Brain pericyte (primary cell): ENCODE data around the gene ME3.

ENCODE experiments used
- DNase-seq: peaks from one replicate; pipeline ENCODE4 v3.0.0-alpha.2; 2012; ENCODE audit warnings: low read depth, low spot score

The ME3 gene

GRCh38 chr11:86515297-86516094, 156.9 kb downstream of the ME3 start:
- no peak for DNase-seq

GRCh38 chr11:86514453-86514852, 158.0 kb downstream of the ME3 start:
- DNase-seq: no peak

DNA sequence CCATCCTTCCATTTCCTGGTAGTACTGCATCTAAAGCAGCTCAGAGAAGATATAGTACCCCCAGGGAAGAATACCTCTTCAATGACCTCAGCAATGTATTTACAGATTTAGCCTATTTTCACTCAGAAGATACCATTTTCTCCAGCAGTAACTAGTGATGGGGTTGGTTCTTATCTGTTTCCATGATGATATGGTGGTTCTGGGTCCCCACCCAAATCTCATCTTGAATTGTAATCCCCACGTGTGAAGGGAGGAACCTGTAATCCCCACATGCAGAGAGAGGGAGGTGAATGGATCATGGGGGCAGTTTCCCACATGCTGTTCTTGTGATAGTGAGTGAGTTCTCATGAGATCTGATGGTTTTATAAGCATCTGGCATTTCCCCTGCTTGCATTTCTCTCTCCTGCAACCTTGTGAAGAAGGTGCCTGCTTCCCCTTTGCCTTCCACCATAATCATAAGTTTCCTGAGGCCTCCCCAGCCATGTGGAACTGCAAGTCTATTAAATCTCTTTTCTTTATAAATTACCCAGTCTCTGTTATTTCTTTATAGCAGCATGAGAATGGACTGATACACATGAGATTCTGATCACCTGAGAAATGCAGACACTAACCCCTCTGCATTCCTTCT, 158.6 kb downstream of the ME3 start:
- DNase-seq: no peak

- DNase-seq: no peak
Observed at GRCh38 chr11:86513138-86513537, 159.3 kb downstream of the ME3 start.

DNA sequence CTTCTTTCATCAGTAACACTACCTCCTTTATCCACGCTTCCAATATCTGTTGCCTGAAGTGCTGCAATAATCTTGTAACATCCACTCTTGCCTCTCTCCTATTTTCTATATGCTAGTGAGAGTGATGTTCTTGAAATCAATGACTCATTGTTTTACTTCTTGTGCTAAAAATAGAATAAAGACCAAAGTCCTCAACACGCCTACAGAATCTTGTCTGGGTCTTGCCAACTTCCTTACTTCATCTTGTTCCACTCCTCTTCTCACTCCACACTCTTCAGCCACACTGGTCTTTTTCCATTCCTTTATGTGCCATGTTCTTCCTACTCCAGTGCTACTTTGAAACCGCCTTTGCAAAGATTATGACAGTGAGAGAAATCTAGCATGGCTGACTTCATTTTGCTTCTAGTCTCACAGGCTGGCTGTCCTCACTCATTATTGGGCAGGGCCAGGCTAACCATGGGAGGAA, 161.3 kb downstream of the ME3 start:
- peak; percentile 32 for DNase-seq

DNA sequence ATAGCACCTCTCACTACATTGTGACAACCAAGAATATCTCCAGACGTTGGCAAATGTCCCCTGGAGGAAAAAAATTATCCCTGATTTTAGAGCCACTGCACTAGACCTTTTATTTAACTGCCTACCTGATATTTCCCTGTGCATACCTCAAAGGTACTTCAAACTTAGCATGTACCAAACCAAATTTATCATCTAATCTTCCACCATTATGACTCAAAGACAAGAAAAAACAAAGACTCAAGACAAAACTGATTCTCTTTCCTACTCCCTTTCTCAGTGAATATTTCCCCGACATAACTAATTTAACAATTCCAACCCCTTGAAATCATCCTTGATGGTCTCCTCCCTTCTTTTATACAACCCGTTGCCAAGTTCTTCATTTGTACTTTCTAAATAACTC, 161.7 kb downstream of the ME3 start:
- DNase-seq: no peak

- DNase-seq: no peak
Observed at GRCh38 chr11:86510097-86510496, 162.3 kb downstream of the ME3 start.

DNA sequence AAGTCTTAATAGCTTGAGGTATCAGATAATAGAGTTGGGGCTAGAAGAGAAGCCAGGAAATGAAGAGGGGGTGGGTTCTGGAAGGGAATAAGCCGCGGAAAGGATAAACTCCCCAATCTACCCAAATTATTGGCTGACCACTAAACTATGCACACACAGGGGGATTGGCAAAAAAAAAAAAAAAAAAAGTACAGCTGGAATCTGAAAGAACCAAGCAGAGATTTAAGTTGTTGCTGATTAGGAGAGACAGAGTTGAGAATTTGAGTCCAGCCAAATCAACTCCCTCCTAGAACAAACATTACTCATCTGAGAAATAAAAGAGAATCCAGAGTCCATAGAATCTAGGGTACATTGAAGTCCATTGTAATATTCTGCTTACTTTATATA, 162.8 kb downstream of the ME3 start:
- DNase-seq: no peak

GRCh38 chr11:86508604-86509587, 163.5 kb downstream of the ME3 start:
- no peak for DNase-seq

GRCh38 chr11:86507249-86507845, 165.1 kb downstream of the ME3 start:
- no peak for DNase-seq

GRCh38 chr11:86506235-86506634, 166.2 kb downstream of the ME3 start:
- no peak for DNase-seq

GRCh38 chr11:86503131-86503530, 169.3 kb downstream of the ME3 start:
- no peak for DNase-seq

DNA sequence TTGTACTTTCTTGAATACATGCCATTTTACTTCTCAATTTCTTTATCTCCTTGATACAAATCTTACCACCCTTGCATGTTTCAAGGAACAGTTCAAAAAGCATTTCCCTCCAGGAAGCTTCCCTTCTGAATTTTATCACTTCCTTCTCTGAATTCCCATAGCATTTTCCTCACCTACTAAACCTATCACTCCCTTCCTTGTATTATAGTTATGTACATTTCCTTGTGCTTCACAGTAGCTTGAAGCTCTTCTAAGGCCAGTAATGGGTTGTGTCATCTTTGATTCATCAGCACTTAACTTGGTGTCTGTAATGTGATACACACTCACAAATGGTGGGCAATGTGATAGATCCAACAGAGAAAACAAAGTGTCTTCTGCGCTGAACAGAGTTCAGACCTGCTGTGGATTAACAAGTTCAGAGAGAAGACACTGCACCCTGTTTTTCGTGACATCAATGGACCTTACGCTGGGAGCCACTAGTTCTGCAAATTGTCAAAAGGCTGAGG, 170.2 kb downstream of the ME3 start:
- DNase-seq: no peak

- no peak for DNase-seq
Observed at GRCh38 chr11:86500500-86501140, 171.8 kb downstream of the ME3 start.

DNA sequence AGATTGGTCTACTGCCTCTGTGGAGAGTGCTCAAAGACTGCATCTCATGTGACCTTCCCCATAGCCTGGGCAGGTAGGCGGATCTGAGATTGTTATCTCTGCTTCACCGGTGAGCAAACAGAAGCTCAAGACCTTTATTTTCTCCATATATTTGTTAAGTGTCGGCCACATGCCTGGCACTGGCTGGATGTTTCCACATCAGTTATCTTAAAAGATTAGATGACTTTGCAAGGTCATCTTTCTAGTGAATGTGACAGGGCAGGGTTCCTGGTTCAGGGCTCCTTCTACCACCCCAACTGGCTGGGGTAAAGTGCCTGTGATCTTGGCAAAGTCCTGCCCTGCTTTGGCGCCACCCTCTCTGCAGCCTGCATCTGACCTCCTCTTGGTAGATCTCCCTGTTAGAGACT, 172.7 kb downstream of the ME3 start:
- no peak for DNase-seq

DNA sequence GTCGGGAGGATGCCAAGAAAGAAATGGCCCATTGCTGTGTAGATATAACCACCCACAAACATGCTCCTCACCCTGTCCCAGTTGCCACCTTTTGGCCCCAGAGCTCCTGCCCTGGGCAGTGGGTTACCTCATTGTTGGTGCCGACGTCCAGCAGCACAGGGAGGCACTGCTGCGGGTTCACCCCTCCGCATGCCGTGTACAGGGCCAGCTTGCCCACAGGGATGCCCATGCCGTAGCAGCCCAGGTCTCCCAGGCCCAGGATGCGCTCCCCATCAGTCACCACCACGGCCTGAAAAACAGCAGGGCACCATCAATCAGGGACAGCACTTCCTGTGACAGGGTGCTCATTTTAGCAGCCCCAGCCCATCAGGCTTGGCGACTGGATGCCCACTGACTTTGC, 174.6 kb downstream of the ME3 start:
- no peak for DNase-seq

DNA sequence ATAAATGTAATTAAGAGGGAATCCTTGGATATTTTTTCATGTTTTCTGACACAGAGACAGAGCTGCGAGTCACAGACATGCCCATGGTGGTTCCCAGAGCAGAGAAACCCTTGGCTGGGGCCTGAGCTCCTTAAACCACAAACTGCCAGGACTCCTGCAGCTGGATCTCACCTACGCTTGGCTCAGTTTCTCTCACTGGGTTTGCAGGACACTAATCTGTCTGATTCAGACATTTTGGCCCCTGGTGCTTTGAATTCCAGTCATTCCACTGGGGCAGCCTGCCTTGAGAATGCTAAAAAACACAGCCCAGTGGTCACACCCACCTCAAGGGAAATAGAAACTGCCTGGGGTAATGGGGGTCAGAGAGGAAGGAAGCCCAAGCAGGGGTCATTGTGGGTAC, 175.1 kb downstream of the ME3 start:
- DNase-seq: no peak

GRCh38 chr11:86495351-86495750, 177.1 kb downstream of the ME3 start:
- DNase-seq: no peak

GRCh38 chr11:86492370-86493010, 179.9 kb downstream of the ME3 start:
- no peak for DNase-seq

DNA sequence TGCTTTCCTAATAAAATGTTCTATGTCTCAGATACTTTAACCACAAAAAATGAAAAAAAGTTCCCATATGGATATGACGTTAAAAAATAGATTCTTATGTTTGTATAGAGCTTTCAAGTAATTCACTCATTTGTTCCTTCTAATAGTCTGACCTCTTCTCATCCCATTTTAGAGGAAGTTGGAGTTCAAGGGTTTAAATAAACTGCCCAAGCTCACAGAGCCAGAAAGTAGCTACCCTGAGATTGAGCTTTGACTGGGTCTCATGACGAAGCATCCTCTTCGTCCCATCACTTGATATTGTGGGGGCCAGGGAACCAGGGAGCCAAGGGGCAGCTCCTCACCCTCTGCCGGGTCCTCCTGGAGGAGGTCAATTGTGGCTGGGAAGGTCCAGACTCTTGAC, 181.4 kb downstream of the ME3 start:
- DNase-seq: no peak

DNA sequence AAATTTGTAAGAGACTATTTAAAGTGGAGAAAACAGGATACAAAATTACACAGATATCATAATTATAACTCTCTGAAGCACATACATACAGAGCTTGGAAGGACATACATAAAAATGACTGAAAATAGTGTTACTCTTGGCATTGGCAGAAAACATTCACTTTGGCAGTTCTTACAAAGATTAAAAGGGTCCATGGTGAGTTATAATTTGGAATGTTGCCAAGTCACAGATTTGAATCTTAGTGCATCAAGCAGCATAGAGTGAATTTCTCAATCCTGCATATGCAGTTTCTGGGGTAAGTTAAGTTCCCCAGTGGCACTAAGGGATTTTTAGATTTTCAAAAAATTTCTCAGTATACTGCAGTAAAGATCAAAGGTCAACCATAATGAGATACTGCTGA, 181.8 kb downstream of the ME3 start:
- no peak for DNase-seq
